ENCODE data around the gene ZNF346.

ZNF346 gene

GRCh38 chr5:177099422-177100093 is 77.1 kb downstream of the ZNF346 start:
- H4K20me1 ChIP-seq (ENCODE audit: insufficient read depth, low read length), result no peaks in the 10 kb centered on the region; the same call in 1 of the 2 replicates
- ATAC-seq (ENCODE audit: insufficient read depth, low read depth) (peak; percentile 56; the same call in 2 of the 3 replicates), DNase-seq (peak; percentile 10)
- no peaks in the 10 kb centered on the region for H3K36me3 ChIP-seq (ENCODE audit: insufficient read depth, low read length)
- peaks cover 7% of the 10 kb centered on the region for H3K27me3 ChIP-seq (ENCODE audit: insufficient read depth, low read length, poor library complexity)
- H3K27ac ChIP-seq (ENCODE audit: low read length), result no peak overlapping the region
- H3K9me3 ChIP-seq (ENCODE audit: insufficient read depth, low read length, severe bottlenecking), result no peaks in the 10 kb centered on the region
- TF ChIP-seq, protein P1, sequence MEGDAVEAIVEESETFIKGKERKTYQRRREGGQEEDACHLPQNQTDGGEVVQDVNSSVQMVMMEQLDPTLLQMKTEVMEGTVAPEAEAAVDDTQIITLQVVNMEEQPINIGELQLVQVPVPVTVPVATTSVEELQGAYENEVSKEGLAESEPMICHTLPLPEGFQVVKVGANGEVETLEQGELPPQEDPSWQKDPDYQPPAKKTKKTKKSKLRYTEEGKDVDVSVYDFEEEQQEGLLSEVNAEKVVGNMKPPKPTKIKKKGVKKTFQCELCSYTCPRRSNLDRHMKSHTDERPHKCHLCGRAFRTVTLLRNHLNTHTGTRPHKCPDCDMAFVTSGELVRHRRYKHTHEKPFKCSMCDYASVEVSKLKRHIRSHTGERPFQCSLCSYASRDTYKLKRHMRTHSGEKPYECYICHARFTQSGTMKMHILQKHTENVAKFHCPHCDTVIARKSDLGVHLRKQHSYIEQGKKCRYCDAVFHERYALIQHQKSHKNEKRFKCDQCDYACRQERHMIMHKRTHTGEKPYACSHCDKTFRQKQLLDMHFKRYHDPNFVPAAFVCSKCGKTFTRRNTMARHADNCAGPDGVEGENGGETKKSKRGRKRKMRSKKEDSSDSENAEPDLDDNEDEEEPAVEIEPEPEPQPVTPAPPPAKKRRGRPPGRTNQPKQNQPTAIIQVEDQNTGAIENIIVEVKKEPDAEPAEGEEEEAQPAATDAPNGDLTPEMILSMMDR (IDR thresholded peaks at IDR 0.05; ENCODE audit: borderline replicate concordance, extremely low read depth, low read length, poor library complexity, severe bottlenecking), result no peak
- no peak for TF ChIP-seq EZH2 (IDR thresholded peaks at IDR 0.05; ENCODE audit: borderline replicate concordance, low read depth, low read length, severe bottlenecking)
- H3K4me3 ChIP-seq (ENCODE audit: low read depth in 1 of 2, low read length in 2 of 2), result no peak overlapping the region
- no peaks in the 10 kb centered on the region for H3K4me1 ChIP-seq (ENCODE audit: insufficient read depth, low read length)
- H2AFZ ChIP-seq (ENCODE audit: low read depth, low read length), result no peak overlapping the region
- no peak overlapping the region for H3K9ac ChIP-seq (ENCODE audit: low read depth, low read length)
- H3K79me2 ChIP-seq (ENCODE audit: insufficient read depth, low read length), result no peaks in the 10 kb centered on the region
- no peak overlapping the region for H3K4me2 ChIP-seq (ENCODE audit: insufficient read depth, low read length)

DNA sequence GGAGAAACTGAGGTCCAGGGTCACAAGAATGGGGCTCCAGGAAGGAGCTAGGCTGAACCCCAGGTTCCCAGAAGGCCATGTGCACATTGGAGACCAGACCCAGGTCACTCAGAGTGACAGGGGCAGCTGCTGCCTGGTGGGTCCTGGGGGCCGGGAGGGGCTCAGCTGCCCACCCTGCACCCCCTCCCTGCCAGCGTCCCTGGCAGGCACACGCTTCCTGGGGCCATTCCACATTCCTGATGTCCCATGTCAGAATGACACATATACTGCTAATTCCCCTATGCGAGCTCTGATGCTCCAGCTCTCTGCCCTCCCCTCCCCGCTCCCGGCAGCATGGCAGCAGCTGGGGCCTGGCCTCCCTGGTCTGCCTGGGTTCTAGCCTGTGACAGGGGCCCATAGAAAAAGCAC is 78.2 kb downstream of the ZNF346 start:
- ATAC-seq (ENCODE audit: insufficient read depth, low read depth) (no peak), DNase-seq (no peak)
- no peak overlapping the region for H3K4me3 ChIP-seq (ENCODE audit: low read depth in 1 of 2, low read length in 2 of 2)
- no peaks in the 10 kb centered on the region for H3K36me3 ChIP-seq (ENCODE audit: insufficient read depth, low read length)
- H3K4me2 ChIP-seq (ENCODE audit: insufficient read depth, low read length), result no peak overlapping the region
- peaks cover 7% of the 10 kb centered on the region for H3K27me3 ChIP-seq (ENCODE audit: insufficient read depth, low read length, poor library complexity)
- H2AFZ ChIP-seq (ENCODE audit: low read depth, low read length), result no peak overlapping the region
- no peaks in the 10 kb centered on the region; the same call in 1 of the 2 replicates for H4K20me1 ChIP-seq (ENCODE audit: insufficient read depth, low read length)
- no peaks in the 10 kb centered on the region for H3K79me2 ChIP-seq (ENCODE audit: insufficient read depth, low read length)
- H3K27ac ChIP-seq (ENCODE audit: low read length), result no peak overlapping the region
- no peaks in the 10 kb centered on the region for H3K4me1 ChIP-seq (ENCODE audit: insufficient read depth, low read length)
- TF ChIP-seq EZH2 (IDR thresholded peaks at IDR 0.05; ENCODE audit: borderline replicate concordance, low read depth, low read length, severe bottlenecking), result no peak
- TF ChIP-seq, protein P1 (IDR thresholded peaks at IDR 0.05; ENCODE audit: borderline replicate concordance, extremely low read depth, low read length, poor library complexity, severe bottlenecking), result no peak
- H3K9me3 ChIP-seq (ENCODE audit: insufficient read depth, low read length, severe bottlenecking), result no peaks in the 10 kb centered on the region
- H3K9ac ChIP-seq (ENCODE audit: low read depth, low read length), result no peak overlapping the region

GRCh38 chr5:177103523-177104253 is 81.2 kb downstream of the ZNF346 start:
- Histone ChIP-seq H3K27me3 (ENCODE audit: insufficient read depth, low read length, poor library complexity) (peaks cover 5% of the 10 kb centered on the region), H4K20me1 (ENCODE audit: insufficient read depth, low read length) (no peaks in the 10 kb centered on the region; the same call in 1 of the 2 replicates), H3K36me3 (ENCODE audit: insufficient read depth, low read length) (no peaks in the 10 kb centered on the region), H3K4me1 (ENCODE audit: insufficient read depth, low read length) (no peaks in the 10 kb centered on the region), H3K79me2 (ENCODE audit: insufficient read depth, low read length) (no peaks in the 10 kb centered on the region), H3K9me3 (ENCODE audit: insufficient read depth, low read length, severe bottlenecking) (no peaks in the 10 kb centered on the region), H3K27ac (ENCODE audit: low read length) (no peak overlapping the region), H2AFZ (ENCODE audit: low read depth, low read length) (no peak overlapping the region), H3K9ac (ENCODE audit: low read depth, low read length) (no peak overlapping the region), H3K4me2 (ENCODE audit: insufficient read depth, low read length) (no peak overlapping the region), H3K4me3 (ENCODE audit: low read depth in 1 of 2, low read length in 2 of 2) (no peak overlapping the region)
- ATAC-seq (ENCODE audit: insufficient read depth, low read depth) (no peak), DNase-seq (no peak)
- no peak for TF ChIP-seq EZH2 (IDR thresholded peaks at IDR 0.05; ENCODE audit: borderline replicate concordance, low read depth, low read length, severe bottlenecking)
- TF ChIP-seq, protein P1 (IDR thresholded peaks at IDR 0.05; ENCODE audit: borderline replicate concordance, extremely low read depth, low read length, poor library complexity, severe bottlenecking), result no peak
